CD14-positive monocyte (primary cell): ENCODE data around the gene NOX1. TPM values are rescaled to one million over a fixed set of nuclear protein-coding genes. Genes with fewer than 3 reads are reported as not detected.

Source experiments
- DNase-seq, 3 donors: peaks; one replicate each; pipeline ENCODE4 v3.0.0-alpha.2; 2011 to 2022
- H2AFZ ChIP-seq: 2 replicates; pipeline ENCODE4 v1.6.0; 2012; ENCODE audit warnings: mild to moderate bottlenecking, low read depth, low read length, inconsistent platforms; ENCODE audit not compliant: insufficient read depth, poor library complexity, severe bottlenecking
- H3K27ac ChIP-seq, 2 donors: 1 replicate in 1 of 2; 2 replicates in 1 of 2; pipeline ENCODE4 v1.5.1; 2012 to 2013; ENCODE audit warnings: low read length in 2 of 2, control low read depth in 1 of 2, inconsistent platforms in 1 of 2, low read depth in 1 of 2, mild to moderate bottlenecking in 1 of 2
- H3K27me3 ChIP-seq, 2 donors: one replicate each; pipeline versions ENCODE4 v1.6.0 to v1.6.1; 2011 to 2013; ENCODE audit warnings: low read length in 2 of 2; ENCODE audit not compliant: control insufficient read depth in 2 of 2, insufficient read depth in 2 of 2
- H3K36me3 ChIP-seq, 2 donors: replicated peaks in 1 of 2; 1 replicate in 1 of 2; 2 replicates in 1 of 2; pipeline versions ENCODE4 v1.5.1 to v1.6.1; 2012 to 2013; ENCODE audit warnings: low read length in 2 of 2, control low read depth in 1 of 2, inconsistent platforms in 1 of 2, mild to moderate bottlenecking in 1 of 2; ENCODE audit not compliant: insufficient read depth in 2 of 2, control insufficient read depth in 1 of 2
- H3K4me1 ChIP-seq, 2 donors: 1 replicate in 1 of 2; 2 replicates in 1 of 2; pipeline versions ENCODE4 v1.5.1 to v1.6.1; 2012 to 2013; ENCODE audit warnings: low read length in 2 of 2, control low read depth in 1 of 2, inconsistent platforms in 1 of 2, mild to moderate bottlenecking in 1 of 2, moderate library complexity in 1 of 2; ENCODE audit not compliant: insufficient read depth in 2 of 2, control insufficient read depth in 1 of 2
- H3K4me2 ChIP-seq: replicated peaks from 2 replicates; pipeline ENCODE3; 2012; ENCODE audit warnings: low read length, moderate library complexity, mild to moderate bottlenecking; ENCODE audit not compliant: poor library complexity, severe bottlenecking; ENCODE audit errors: extremely low read depth
- H3K4me3 ChIP-seq, 3 experiments: fragments of 200-600 bp in 1 of 3; sonication (generic) in 1 of 3; replicated peaks in 1 of 3; 1 replicate in 2 of 3; 2 replicates in 1 of 3; pipeline ENCODE4 v1.5.1; 2011 to 2013; ENCODE audit warnings: low read length in 3 of 3, mild to moderate bottlenecking in 3 of 3, control low read depth in 2 of 3, low read depth in 2 of 3, inconsistent platforms in 1 of 3, moderate library complexity in 1 of 3
- H3K79me2 ChIP-seq: 2 replicates; pipeline ENCODE4 v1.6.0; 2012; ENCODE audit warnings: mild to moderate bottlenecking, control low read depth, inconsistent platforms, low read length, moderate library complexity; ENCODE audit not compliant: insufficient read depth
- H3K9ac ChIP-seq: 2 replicates; pipeline ENCODE4 v1.6.0; 2017; ENCODE audit warnings: low read length, mild to moderate bottlenecking; ENCODE audit not compliant: insufficient read depth, poor library complexity, severe bottlenecking
- H3K9me3 ChIP-seq, 2 donors: replicated peaks in 1 of 2; 1 replicate in 1 of 2; 2 replicates in 1 of 2; pipeline versions ENCODE4 v1.5.1 to v1.6.1; 2012 to 2013; ENCODE audit warnings: low read length in 2 of 2, control low read depth in 1 of 2; ENCODE audit not compliant: control insufficient read depth in 1 of 2, insufficient read depth in 1 of 2
- H4K20me1 ChIP-seq: 2 replicates; pipeline ENCODE4 v1.6.0; 2012; ENCODE audit warnings: mild to moderate bottlenecking, low read length, control low read depth, moderate library complexity; ENCODE audit not compliant: insufficient read depth
- H3K27ac Mint-ChIP-seq, 7 donors: one replicate each; pipeline ENCODE4 v1.8.0; 2020; ENCODE audit warnings: mild to moderate bottlenecking in 7 of 7, mixed read lengths in 7 of 7, moderate library complexity in 6 of 7, inconsistent platforms in 2 of 7
- H3K27me3 Mint-ChIP-seq, 3 donors: one replicate each; pipeline ENCODE4 v1.8.0; 2021 to 2022; ENCODE audit warnings: low read depth in 3 of 3, mild to moderate bottlenecking in 3 of 3, mixed read lengths in 3 of 3, moderate library complexity in 3 of 3, inconsistent platforms in 1 of 3
- H3K36me3 Mint-ChIP-seq, 2 donors: one replicate each; pipeline ENCODE4 v1.8.0; 2020; ENCODE audit warnings: mixed read lengths in 2 of 2, inconsistent platforms in 1 of 2, mild to moderate bottlenecking in 1 of 2
- H3K4me1 Mint-ChIP-seq: one replicate; pipeline ENCODE4 v1.8.0; 2020; ENCODE audit warnings: mild to moderate bottlenecking, mixed read lengths
- H3K4me3 Mint-ChIP-seq, 2 donors: one replicate each; pipeline ENCODE4 v1.8.0; 2020; ENCODE audit warnings: mild to moderate bottlenecking in 2 of 2, mixed read lengths in 2 of 2, moderate library complexity in 1 of 2
- H3K9me3 Mint-ChIP-seq, 7 donors: one replicate each; pipeline ENCODE4 v1.8.0; 2020 to 2022; ENCODE audit warnings: mixed read lengths in 7 of 7, mild to moderate bottlenecking in 6 of 7, moderate library complexity in 6 of 7, inconsistent platforms in 2 of 7
- CTCF ChIP-seq: fragments of 200-600 bp; IDR thresholded peaks from one replicate; pipeline ENCODE4 v1.8.0; 2022; ENCODE audit warnings: antibody characterized with exemption, mild to moderate bottlenecking
- WGBS: methylation state at CpG from one replicate; pipeline ENCODE4 v1.1.5; 2013; ENCODE audit warnings: missing lambda C conversion rate; ENCODE audit not compliant: insufficient coverage; 5-methylcytosine and 5-hydroxymethylcytosine counted together
- intact Hi-C, 2 donors: fragments of 100-400 bp; cut with micrococcal nuclease; formaldehyde crosslinking; loops; one replicate each; pipeline versions ENCODE4 v1.15.0 to v1.15.1; 2023
- polyA plus RNA-seq, 3 donors: library from polyadenylated mRNA; depleted of rRNA in 1 of 3; unstranded in 2 of 3; stranded (reverse) in 1 of 3; fragments of 300-500 nt in 2 of 3; fragments of >200 nt in 1 of 3; fragmentation: Illumina TruSeq in 2 of 3; gene quantifications; 1 replicate in 2 of 3; 2 replicates in 1 of 3; pipeline ENCODE4 v1.2.3, GENCODE V29; 2012 to 2021

Gene NOX1
- polyA plus RNA-seq, 3 donors: not detected

- TF ChIP-seq CTCF: no peak
- Mint-ChIP-seq H3K4me3 (no peak overlapping the region), H3K36me3 (no peaks in the 10 kb centered on the region), H3K27ac (no peak overlapping the region), H3K4me1 (no peaks in the 10 kb centered on the region), H3K9me3 (peaks cover 0 to 2% (median 0%) of the 10 kb centered on the region in 7 donors), H3K27me3 (no peaks in the 10 kb centered on the region)
- Histone ChIP-seq H3K27me3 (no peaks in the 10 kb centered on the region), H3K4me3 (no peak overlapping the region), H3K27ac (no peak overlapping the region), H3K9me3 (no peaks in the 10 kb centered on the region), H2AFZ (no peak overlapping the region), H3K36me3 (no peaks in the 10 kb centered on the region), H4K20me1 (no peaks in the 10 kb centered on the region), H3K79me2 (no peaks in the 10 kb centered on the region), H3K4me1 (no peaks in the 10 kb centered on the region), H3K4me2 (no peak overlapping the region), H3K9ac (no peak overlapping the region)
- no CpG with 5 or more reads among the region's 2 CpGs for WGBS
- intact Hi-C loops: no loop called here
- DNase-seq: no peak
Measured at GRCh38 chrX:100864657-100865391, 9.3 kb downstream of the NOX1 start.

DNA sequence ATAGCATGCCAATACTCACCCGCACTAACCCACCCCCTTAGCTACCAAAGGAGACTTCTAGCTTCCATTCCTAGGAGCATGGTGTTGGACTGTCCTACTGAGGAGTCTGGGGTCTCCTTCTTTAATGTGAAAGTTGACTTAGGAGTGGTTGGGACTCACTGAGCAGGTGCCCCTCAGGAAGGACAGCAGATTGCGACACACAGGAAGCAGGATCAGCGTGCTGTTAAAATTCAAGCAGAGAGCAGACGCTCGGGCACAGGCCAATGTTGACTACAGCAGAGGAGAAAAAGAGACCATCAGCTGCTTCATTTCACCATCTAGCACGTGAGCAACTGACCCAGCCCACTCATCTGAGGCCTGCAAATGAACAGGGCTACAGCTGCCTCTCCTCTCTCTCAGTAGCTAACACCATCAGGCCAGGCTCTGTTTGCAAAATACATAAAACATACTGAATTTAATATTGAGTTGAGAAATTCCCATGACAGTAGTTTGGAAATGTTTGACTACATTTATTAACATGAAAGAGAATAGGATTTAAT, 10.8 kb downstream of the NOX1 start:
- Mint-ChIP-seq H3K36me3 (no peaks in the 10 kb centered on the region), H3K27me3 (peaks cover 1 to 2% (median 2%) of the 10 kb centered on the region in 3 donors), H3K4me1 (no peaks in the 10 kb centered on the region), H3K9me3 (peaks cover 0 to 2% (median 0%) of the 10 kb centered on the region in 7 donors), H3K4me3 (no peak overlapping the region), H3K27ac (peak overlapping the region in 1 of 7 donors; percentile 11)
- no peaks in the 10 kb centered on the region for H3K36me3 ChIP-seq
- no peak overlapping the region for H2AFZ ChIP-seq
- DNase-seq: no peak
- H3K4me3 ChIP-seq: no peak overlapping the region
- no peaks in the 10 kb centered on the region for H3K9me3 ChIP-seq
- WGBS: 29% methylated on average over 1 of the region's 6 CpGs
- TF ChIP-seq CTCF: no peak
- no peaks in the 10 kb centered on the region for H3K79me2 ChIP-seq
- intact Hi-C loops: no loop called here
- H3K27ac ChIP-seq: no peak overlapping the region
- H3K27me3 ChIP-seq: no peaks in the 10 kb centered on the region
- H3K4me2 ChIP-seq: no peak overlapping the region
- H4K20me1 ChIP-seq: no peaks in the 10 kb centered on the region
- H3K4me1 ChIP-seq: no peaks in the 10 kb centered on the region
- no peak overlapping the region for H3K9ac ChIP-seq
